Testis (tissue), 2 donors: ENCODE data around the gene KCP.

Source experiments
- POLR2A ChIP-seq: fragments of 450-650 bp; IDR thresholded peaks from one replicate; pipeline ENCODE4 v1.6.1; 2017; ENCODE audit warnings: antibody characterized with exemption, mild to moderate bottlenecking, moderate library complexity
- TF ChIP-seq, protein P1 (sequence below), 3 experiments: fragments of 450-650 bp in 2 of 3; fragments of 200-600 bp in 1 of 3; sonication (generic) in 1 of 3; IDR thresholded peaks; one replicate each; pipeline ENCODE4 v1.5.1; 2016 to 2019; ENCODE audit warnings: antibody characterized with exemption in 3 of 3, mild to moderate bottlenecking in 2 of 3, moderate library complexity in 1 of 3

DNA sequence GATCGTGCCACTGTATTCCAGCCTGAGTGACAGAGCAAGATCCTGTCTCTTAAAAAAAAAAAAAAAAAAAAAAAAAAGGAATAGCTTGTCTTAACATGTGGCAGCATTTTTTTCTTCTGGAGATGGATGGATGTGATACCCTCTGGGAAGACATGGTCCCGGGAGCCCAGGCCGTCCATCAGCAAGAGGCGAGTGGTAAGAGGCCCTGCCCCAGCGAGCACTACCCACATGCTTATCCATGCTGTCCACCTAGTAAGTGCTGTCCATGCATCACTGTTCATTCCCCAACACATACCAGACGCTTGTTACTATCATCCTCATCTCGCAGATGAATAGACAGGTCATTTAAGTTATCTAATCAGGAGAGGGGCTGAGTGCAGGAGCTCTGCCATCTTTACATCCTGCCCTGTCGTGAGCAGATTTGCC, 35.0 kb downstream of the KCP start:
- TF ChIP-seq, protein P1, sequence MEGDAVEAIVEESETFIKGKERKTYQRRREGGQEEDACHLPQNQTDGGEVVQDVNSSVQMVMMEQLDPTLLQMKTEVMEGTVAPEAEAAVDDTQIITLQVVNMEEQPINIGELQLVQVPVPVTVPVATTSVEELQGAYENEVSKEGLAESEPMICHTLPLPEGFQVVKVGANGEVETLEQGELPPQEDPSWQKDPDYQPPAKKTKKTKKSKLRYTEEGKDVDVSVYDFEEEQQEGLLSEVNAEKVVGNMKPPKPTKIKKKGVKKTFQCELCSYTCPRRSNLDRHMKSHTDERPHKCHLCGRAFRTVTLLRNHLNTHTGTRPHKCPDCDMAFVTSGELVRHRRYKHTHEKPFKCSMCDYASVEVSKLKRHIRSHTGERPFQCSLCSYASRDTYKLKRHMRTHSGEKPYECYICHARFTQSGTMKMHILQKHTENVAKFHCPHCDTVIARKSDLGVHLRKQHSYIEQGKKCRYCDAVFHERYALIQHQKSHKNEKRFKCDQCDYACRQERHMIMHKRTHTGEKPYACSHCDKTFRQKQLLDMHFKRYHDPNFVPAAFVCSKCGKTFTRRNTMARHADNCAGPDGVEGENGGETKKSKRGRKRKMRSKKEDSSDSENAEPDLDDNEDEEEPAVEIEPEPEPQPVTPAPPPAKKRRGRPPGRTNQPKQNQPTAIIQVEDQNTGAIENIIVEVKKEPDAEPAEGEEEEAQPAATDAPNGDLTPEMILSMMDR (IDR thresholded peaks at IDR 0.05), result no peak
- TF ChIP-seq POLR2A, result no peak
